Esophagus muscularis mucosa (tissue), 4 donors: Measurements from ENCODE around the gene PITPNM3. TPM values are rescaled to one million over a fixed set of nuclear protein-coding genes. Genes with fewer than 3 reads are reported as not detected.

Experiments used
- DNase-seq: peaks from one replicate; pipeline ENCODE4 v3.0.0-alpha.2; 2017; ENCODE audit errors: extremely low spot score
- H3K27ac ChIP-seq, 4 donors: fragments of 200-600 bp; sonication (generic); replicated peaks in 1 of 4; 1 replicate in 3 of 4; 2 replicates in 1 of 4; pipeline ENCODE4 v1.5.1; 2016 to 2019; ENCODE audit warnings: mild to moderate bottlenecking in 1 of 4
- H3K27me3 ChIP-seq, 4 donors: fragments of 200-600 bp; sonication (generic); one replicate each; pipeline versions ENCODE4 v1.5.1 to v1.6.0; 2016 to 2019
- H3K36me3 ChIP-seq, 4 donors: fragments of 200-600 bp; sonication (generic); one replicate each; pipeline ENCODE4 v1.5.1; 2016 to 2019
- H3K4me1 ChIP-seq, 4 donors: fragments of 200-600 bp; sonication (generic); one replicate each; pipeline ENCODE4 v1.5.1; 2016 to 2019
- H3K4me3 ChIP-seq, 4 donors: fragments of 200-600 bp; sonication (generic); 1 replicate in 2 of 4; 2 replicates in 2 of 4; pipeline ENCODE4 v1.5.1; 2016 to 2019; ENCODE audit warnings: mild to moderate bottlenecking in 4 of 4, moderate library complexity in 1 of 4
- H3K9me3 ChIP-seq, 4 donors: fragments of 200-600 bp; sonication (generic); 1 replicate in 3 of 4; 2 replicates in 1 of 4; pipeline ENCODE4 v1.5.1; 2016 to 2019
- EP300 ChIP-seq: sonication (generic); formaldehyde crosslinking; IDR thresholded peaks from one replicate; pipeline ENCODE4 v1.6.1; 2017; ENCODE audit warnings: antibody characterized with exemption
- POLR2A ChIP-seq: fragments of 450-650 bp; IDR thresholded peaks from one replicate; pipeline ENCODE4 v1.6.1; 2017; ENCODE audit warnings: antibody characterized with exemption, moderate library complexity, mild to moderate bottlenecking, low read depth
- POLR2AphosphoS5 ChIP-seq, 2 donors: sonication (generic); formaldehyde crosslinking; IDR thresholded peaks; one replicate each; pipeline ENCODE4 v1.6.1; 2017; ENCODE audit warnings: antibody characterized with exemption in 2 of 2
- WGBS: methylation state at CpG from one replicate; pipeline ENCODE4 v1.1.5; 2018; 5-methylcytosine and 5-hydroxymethylcytosine counted together
- intact Hi-C: fragments of 100-400 bp; cut with DNase I; formaldehyde crosslinking; loops from one replicate; pipeline ENCODE4 v1.15.1; 2023
- total RNA-seq, 4 donors: library from RNA; depleted of rRNA; stranded (reverse); fragments of >200 nt; gene quantifications; one replicate each; pipeline versions ENCODE4 v1.1.0 to v1.2.1, GENCODE V29; 2016
- TF ChIP-seq, protein P1 (sequence below), 3 experiments: fragments of 200-600 bp in 2 of 3; fragments of 450-650 bp in 1 of 3; sonication (generic) in 2 of 3; IDR thresholded peaks; one replicate each; pipeline ENCODE4 v1.5.1; 2017 to 2019; ENCODE audit warnings: antibody characterized with exemption in 3 of 3, mild to moderate bottlenecking in 2 of 3, moderate library complexity in 1 of 3

PITPNM3 gene
- total RNA-seq, 4 donors from 2014 or later, result 46.5 to 93.2 (median 68.9) TPM

DNA sequence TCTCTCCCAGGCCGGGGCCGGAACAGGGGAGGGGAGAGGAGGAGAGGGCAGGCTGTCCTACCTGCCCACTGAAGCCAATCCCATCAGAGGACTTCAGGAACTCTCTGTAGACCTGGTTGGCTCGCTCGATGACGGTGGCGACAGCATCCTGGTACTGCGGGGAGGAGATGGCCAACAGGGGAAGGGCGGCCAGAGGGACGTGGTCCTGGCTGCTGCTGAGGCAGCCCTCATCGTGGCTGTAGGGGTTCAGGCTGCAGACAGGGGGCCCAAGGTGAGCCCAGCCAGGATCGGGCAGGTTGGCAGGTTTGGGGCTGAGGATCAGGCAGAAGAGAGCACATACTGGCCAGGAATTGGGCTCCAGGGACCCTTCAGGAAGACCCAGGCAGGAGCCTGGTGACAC lies 77.9 kb downstream of the PITPNM3 start:
- Histone ChIP-seq H3K27ac (no peak overlapping the region), H3K27me3 (no peaks in the 10 kb centered on the region), H3K9me3 (no peaks in the 10 kb centered on the region), H3K4me3 (no peak overlapping the region), H3K36me3 (peaks cover 0 to 65% (median 24%) of the 10 kb centered on the region in 4 donors), H3K4me1 (peaks cover 0 to 28% (median 20%) of the 10 kb centered on the region in 4 donors)
- intact Hi-C loops, result no loop called here
- TF ChIP-seq POLR2A (no peak), EP300 (no peak), POLR2AphosphoS5 (IDR thresholded peaks at IDR 0.05) (no peak)
- TF ChIP-seq, protein P1, sequence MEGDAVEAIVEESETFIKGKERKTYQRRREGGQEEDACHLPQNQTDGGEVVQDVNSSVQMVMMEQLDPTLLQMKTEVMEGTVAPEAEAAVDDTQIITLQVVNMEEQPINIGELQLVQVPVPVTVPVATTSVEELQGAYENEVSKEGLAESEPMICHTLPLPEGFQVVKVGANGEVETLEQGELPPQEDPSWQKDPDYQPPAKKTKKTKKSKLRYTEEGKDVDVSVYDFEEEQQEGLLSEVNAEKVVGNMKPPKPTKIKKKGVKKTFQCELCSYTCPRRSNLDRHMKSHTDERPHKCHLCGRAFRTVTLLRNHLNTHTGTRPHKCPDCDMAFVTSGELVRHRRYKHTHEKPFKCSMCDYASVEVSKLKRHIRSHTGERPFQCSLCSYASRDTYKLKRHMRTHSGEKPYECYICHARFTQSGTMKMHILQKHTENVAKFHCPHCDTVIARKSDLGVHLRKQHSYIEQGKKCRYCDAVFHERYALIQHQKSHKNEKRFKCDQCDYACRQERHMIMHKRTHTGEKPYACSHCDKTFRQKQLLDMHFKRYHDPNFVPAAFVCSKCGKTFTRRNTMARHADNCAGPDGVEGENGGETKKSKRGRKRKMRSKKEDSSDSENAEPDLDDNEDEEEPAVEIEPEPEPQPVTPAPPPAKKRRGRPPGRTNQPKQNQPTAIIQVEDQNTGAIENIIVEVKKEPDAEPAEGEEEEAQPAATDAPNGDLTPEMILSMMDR (IDR thresholded peaks at IDR 0.05), result no peak
- no peak for DNase-seq
- 94% methylated on average over 10 of the region's 11 CpGs for WGBS

DNA sequence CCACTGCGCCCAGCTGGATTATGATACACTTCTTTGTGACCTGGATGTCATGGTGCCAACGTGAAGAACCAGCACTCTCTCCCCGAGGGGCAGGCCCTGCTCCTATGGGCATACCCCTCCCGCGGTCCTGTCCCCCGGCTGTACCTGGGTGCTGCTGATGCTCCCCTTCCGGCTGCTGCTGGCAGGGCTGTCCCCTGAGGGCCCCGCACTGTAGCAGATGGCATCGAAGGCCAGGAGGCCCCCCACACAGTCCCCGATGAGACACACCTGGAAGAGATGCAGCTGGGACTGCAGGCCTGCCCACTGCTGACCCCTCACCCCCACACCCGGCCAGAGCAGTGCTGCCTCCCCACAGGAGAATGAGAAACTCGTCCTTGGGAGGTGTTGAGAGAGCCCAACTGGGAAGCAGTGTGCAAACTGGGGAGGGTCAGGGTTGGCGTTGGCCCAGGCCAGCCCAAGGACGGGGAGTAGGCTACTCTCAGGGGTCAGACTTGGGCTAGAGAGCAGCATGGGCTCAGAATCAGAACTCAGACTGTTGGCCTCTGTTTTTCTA lies 78.4 kb downstream of the PITPNM3 start:
- H3K9me3 ChIP-seq, result no peaks in the 10 kb centered on the region
- intact Hi-C loops, result no loop called here
- TF ChIP-seq, protein P1 (IDR thresholded peaks at IDR 0.05), result no peak
- TF ChIP-seq POLR2A, result no peak
- TF ChIP-seq POLR2AphosphoS5 (IDR thresholded peaks at IDR 0.05), result no peak
- no peak for TF ChIP-seq EP300

DNA sequence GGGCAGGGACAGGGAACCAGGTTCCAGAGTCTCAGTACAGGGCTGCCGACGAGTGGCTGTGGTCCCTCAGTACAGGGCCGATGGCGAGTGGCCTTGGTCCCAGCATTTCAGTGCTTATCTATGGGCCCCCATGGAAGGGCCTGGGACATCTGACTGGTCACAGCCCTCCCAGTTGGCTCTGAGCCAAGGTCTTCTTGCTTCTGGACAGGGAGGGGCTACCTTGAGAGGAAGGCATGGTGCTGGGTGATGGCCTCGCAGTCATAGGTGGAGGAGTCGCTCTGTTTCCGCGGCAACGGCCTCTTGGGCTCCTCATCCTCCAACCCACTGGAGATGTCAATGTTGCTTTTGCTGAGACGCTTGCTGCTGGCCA lies 79.6 kb downstream of the PITPNM3 start:
- no peak for DNase-seq
- peaks cover 0 to 43% (median 29%) of the 10 kb centered on the region in 4 donors for H3K4me1 ChIP-seq
- no peaks in the 10 kb centered on the region for H3K9me3 ChIP-seq
- no peaks in the 10 kb centered on the region for H3K27me3 ChIP-seq
- 93% methylated on average over 6 of the region's 10 CpGs for WGBS
- peaks cover 0 to 49% (median 22%) of the 10 kb centered on the region in 4 donors for H3K36me3 ChIP-seq
- no peak overlapping the region for H3K4me3 ChIP-seq
- TF ChIP-seq EP300 (no peak), POLR2AphosphoS5 (IDR thresholded peaks at IDR 0.05) (peak in 1 of 2 donors; percentile 52)
- intact Hi-C loops, result no loop called here
- H3K27ac ChIP-seq, result peak overlapping the region in 2 of 4 donors; percentile 47 to 65

More for the DNA sequence above, 78.4 kb downstream of the PITPNM3 start:
- peaks cover 0 to 59% (median 19%) of the 10 kb centered on the region in 4 donors for H3K36me3 ChIP-seq
- peaks cover 0 to 34% (median 26%) of the 10 kb centered on the region in 4 donors for H3K4me1 ChIP-seq
- no peak overlapping the region for H3K4me3 ChIP-seq
- no peak overlapping the region for H3K27ac ChIP-seq
- no peak for DNase-seq
- WGBS, result 85% methylated on average over 7 of the region's 14 CpGs
- no peaks in the 10 kb centered on the region for H3K27me3 ChIP-seq

DNA sequence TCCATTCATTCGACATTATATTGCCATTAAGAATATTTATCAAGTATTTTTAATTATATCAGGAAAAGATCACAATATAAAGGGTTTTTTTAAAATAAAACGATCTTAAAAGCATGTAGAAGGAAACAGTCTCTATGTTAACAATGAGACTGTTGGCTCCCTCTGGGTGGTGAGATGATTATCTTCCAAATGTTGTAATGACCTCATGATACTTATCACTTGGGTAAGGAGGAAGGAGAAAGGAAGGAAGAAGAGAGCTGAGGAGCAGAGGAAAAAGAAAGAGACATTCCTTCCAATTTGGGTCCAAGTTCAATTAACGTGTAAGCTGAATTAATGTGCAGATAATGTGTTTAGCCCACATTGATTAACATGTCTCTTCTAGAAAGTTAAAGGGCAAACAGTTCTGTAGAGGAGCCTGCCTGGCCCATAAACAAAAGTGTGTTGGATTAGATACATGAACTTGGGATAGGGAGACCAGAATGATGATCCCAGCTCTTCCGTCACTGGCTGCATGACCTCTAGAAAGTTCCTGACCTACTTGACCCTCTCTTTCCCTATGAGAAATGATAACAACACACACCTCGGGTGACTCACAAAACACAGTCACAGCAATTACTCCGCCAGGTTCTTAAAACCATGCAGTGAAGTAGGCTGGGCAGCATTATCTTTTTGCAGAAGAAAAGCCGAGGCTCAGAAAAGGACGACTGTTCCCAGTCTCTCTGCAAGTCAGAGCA lies 80.1 kb downstream of the PITPNM3 start:
- intact Hi-C loops, result no loop called here
- H3K27me3 ChIP-seq, result no peaks in the 10 kb centered on the region
- peaks cover 0 to 44% (median 29%) of the 10 kb centered on the region in 4 donors for H3K4me1 ChIP-seq
- H3K9me3 ChIP-seq, result no peaks in the 10 kb centered on the region
- H3K4me3 ChIP-seq, result no peak overlapping the region
- TF ChIP-seq POLR2A, result no peak
- no peak for TF ChIP-seq POLR2AphosphoS5 (IDR thresholded peaks at IDR 0.05)
- TF ChIP-seq, protein P1 (IDR thresholded peaks at IDR 0.05), result no peak
- TF ChIP-seq EP300, result no peak
- DNase-seq, result no peak
- 63% methylated on average over 8 of the region's 8 CpGs for WGBS
- H3K36me3 ChIP-seq, result peaks cover 0 to 53% (median 22%) of the 10 kb centered on the region in 4 donors
- peak overlapping the region in 3 of 4 donors; percentile 40 to 65 (median 47) for H3K27ac ChIP-seq

DNA sequence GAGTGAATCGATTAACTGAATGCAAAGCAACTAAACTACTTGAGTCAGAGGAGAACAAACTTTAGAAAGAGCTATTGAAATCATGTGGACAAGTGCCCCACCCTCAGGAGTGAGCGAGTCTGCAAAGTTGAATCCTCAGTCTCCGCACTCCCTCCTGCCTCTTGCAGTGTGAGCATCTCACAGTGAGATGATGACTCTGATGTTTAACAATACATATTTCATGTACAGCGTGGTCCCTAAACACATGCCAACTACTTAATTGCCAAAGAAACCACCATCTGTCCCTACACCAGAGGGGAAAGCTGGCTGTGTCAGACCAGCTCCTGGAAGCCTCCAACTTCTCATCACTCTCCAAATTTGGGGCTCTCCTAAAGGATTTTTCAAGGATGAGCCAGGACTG lies 80.9 kb downstream of the PITPNM3 start:
- no peak overlapping the region for H3K4me3 ChIP-seq
- H3K27me3 ChIP-seq, result no peaks in the 10 kb centered on the region
- intact Hi-C loops, result no loop called here
- 39% methylated on average over 4 of the region's 4 CpGs for WGBS
- H3K27ac ChIP-seq, result peak overlapping the region in 3 of 4 donors; percentile 5 to 65 (median 40)
- DNase-seq, result no peak
- no peak for TF ChIP-seq POLR2AphosphoS5 (IDR thresholded peaks at IDR 0.05)
- TF ChIP-seq, protein P1 (IDR thresholded peaks at IDR 0.05), result no peak
- TF ChIP-seq POLR2A, result no peak
- no peak for TF ChIP-seq EP300
- H3K4me1 ChIP-seq, result peaks cover 0 to 44% (median 29%) of the 10 kb centered on the region in 4 donors
- H3K36me3 ChIP-seq, result peaks cover 0 to 54% (median 26%) of the 10 kb centered on the region in 4 donors
- H3K9me3 ChIP-seq, result no peaks in the 10 kb centered on the region
